ENCODE measurements around the gene ATP8B4. TPM values are rescaled to one million over a fixed set of nuclear protein-coding genes. Genes with fewer than 3 reads are reported as not detected.

The ATP8B4 gene
- total and polyA plus RNA-seq, 3 experiments from 2014 or later = 0.23 to 8.9 (median 8.5) TPM

GRCh38 chr15:50061503-50061902 lies 57.5 kb downstream of the ATP8B4 start:
- ChIA-PET CTCF (no interaction called here), POLR2A (no interaction called here)
- no peak for DNase-seq
- no peak overlapping the region for H3K27ac Mint-ChIP-seq
- no peaks in the 10 kb centered on the region for H3K36me3 ChIP-seq (ENCODE audit: insufficient read depth, low read length)
- H3K4me1 Mint-ChIP-seq = peaks cover 0 to 4% (median 3%) of the 10 kb centered on the region in 3 donors
- H3K4me3 ChIP-seq (ENCODE audit: low read length) = no peak overlapping the region
- no peaks in the 10 kb centered on the region for H3K27me3 Mint-ChIP-seq
- H3K9me3 Mint-ChIP-seq = no peaks in the 10 kb centered on the region
- no peak overlapping the region for H3K4me3 Mint-ChIP-seq
- no peaks in the 10 kb centered on the region for H3K27me3 ChIP-seq (ENCODE audit: insufficient read depth, low read length, poor library complexity, severe bottlenecking)
- no peaks in the 10 kb centered on the region for H3K9me3 ChIP-seq (ENCODE audit: low read length)
- no peaks in the 10 kb centered on the region for H3K4me1 ChIP-seq (ENCODE audit: insufficient read depth, low read length)
- no peaks in the 10 kb centered on the region for H3K36me3 Mint-ChIP-seq
- H3K27ac ChIP-seq (ENCODE audit: low read depth, low read length) = no peak overlapping the region

DNA sequence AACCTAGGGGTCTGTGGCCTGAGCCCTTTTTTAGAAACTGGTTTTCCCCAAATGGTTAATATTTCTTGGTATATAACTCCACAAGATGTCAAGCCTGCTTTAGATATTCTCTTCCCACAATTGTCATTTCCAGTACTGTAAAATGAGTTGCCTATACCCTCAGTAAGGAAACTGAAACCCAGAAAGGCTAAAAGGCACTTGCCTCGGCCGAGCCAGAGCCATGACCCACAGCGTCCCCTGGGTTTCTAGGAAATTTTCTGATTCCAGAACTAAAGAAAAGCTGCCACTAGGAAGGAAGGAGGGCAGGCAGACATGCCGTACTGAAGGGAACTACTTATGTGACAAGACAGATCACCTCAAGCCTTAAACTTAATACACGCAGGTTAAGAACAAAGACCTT lies 59.1 kb downstream of the ATP8B4 start:
- Mint-ChIP-seq H3K4me3 (no peak overlapping the region), H3K27ac (no peak overlapping the region)
- POLR2A ChIA-PET = no interaction called here

DNA sequence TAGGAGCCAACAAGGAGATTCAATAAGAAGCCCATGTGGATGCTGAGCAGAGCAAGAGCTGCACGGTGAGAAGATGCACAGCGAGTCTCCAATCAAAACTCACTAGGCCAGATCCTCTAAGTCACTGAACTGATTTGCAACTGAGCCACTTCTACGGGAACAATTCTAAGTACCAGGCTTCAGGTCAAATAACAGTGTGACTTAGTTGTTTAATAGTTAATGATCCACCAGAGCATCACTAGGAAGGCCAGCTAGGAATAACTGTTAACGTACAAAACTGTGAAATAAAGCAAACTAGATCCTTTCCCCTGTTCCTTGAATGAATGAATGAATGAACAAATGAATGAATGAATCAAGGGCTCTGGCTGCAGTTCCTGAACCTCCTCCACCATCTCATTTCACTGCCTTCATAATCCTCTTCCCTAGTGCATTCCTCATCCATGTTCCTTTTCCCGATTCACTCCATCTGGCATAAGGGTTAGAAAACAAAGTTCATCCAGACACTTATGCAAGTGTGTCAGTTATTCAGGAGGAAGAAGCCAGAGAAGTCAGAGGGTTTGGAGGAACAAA lies 59.7 kb downstream of the ATP8B4 start:
- H3K27ac Mint-ChIP-seq = no peak overlapping the region
- POLR2A ChIA-PET = no interaction called here
- no peaks in the 10 kb centered on the region for H3K4me1 ChIP-seq (ENCODE audit: insufficient read depth, low read length)

More for the DNA sequence above, 59.1 kb downstream of the ATP8B4 start:
- H3K4me1 ChIP-seq (ENCODE audit: insufficient read depth, low read length) = no peaks in the 10 kb centered on the region
- no peak for DNase-seq
- H3K36me3 ChIP-seq (ENCODE audit: insufficient read depth, low read length) = no peaks in the 10 kb centered on the region
- no peak overlapping the region for H3K27ac ChIP-seq (ENCODE audit: low read depth, low read length)
- no peaks in the 10 kb centered on the region for H3K9me3 ChIP-seq (ENCODE audit: low read length)
- H3K9me3 Mint-ChIP-seq = no peaks in the 10 kb centered on the region
- H3K27me3 ChIP-seq (ENCODE audit: insufficient read depth, low read length, poor library complexity, severe bottlenecking) = no peaks in the 10 kb centered on the region
- no peak overlapping the region for H3K4me3 ChIP-seq (ENCODE audit: low read length)
- H3K27me3 Mint-ChIP-seq = no peaks in the 10 kb centered on the region
- CTCF ChIA-PET = no interaction called here
- no peaks in the 10 kb centered on the region for H3K36me3 Mint-ChIP-seq
- no peaks in the 10 kb centered on the region for H3K4me1 Mint-ChIP-seq

DNA sequence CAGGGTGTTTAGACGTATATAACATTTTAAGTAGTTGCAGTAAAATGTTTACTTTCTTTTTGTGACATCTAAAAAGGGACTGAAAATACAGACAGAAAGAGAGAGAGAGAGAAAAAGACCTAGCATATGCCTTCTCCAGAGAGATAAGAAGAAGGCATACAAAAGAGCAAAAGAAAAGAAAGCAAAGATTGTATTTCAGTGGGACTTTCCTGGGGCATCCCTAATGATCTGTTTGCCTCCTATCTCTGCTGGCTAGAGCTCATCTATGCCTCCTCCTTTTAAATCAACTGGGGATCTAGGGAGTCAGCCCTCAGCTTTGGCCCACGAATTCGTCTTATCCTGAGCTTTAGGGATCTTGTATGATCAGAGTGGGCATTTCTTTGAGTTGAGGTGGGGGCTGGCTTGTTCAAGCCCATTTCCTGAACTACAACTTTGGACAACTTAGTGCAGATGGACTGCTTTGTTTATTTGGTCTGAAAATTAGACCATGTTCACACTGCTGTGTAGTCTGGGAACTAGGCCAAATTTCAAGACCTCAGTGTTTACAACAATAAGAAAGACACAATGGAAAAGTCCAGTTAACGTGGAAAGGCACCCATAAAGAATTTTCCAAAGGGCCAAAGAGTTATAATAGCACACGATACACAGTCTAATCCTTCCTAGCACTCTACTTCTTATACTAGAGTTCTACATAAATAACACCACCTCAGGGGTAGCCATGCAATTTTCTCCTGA lies 61.0 kb downstream of the ATP8B4 start:
- H3K9me3 Mint-ChIP-seq = no peaks in the 10 kb centered on the region
- ChIA-PET POLR2A (no interaction called here), CTCF (no interaction called here)
- no peak overlapping the region for H3K4me3 Mint-ChIP-seq
- no peaks in the 10 kb centered on the region for H3K36me3 ChIP-seq (ENCODE audit: insufficient read depth, low read length)
- no peaks in the 10 kb centered on the region for H3K27me3 ChIP-seq (ENCODE audit: insufficient read depth, low read length, poor library complexity, severe bottlenecking)
- no peaks in the 10 kb centered on the region for H3K36me3 Mint-ChIP-seq
- H3K4me1 Mint-ChIP-seq = no peaks in the 10 kb centered on the region
- no peaks in the 10 kb centered on the region for H3K27me3 Mint-ChIP-seq
- no peak overlapping the region for H3K27ac ChIP-seq (ENCODE audit: low read depth, low read length)
- DNase-seq = no peak
- no peaks in the 10 kb centered on the region for H3K9me3 ChIP-seq (ENCODE audit: low read length)
- no peak overlapping the region for H3K4me3 ChIP-seq (ENCODE audit: low read length)
- H3K27ac Mint-ChIP-seq = no peak overlapping the region
- no peaks in the 10 kb centered on the region for H3K4me1 ChIP-seq (ENCODE audit: insufficient read depth, low read length)

More for the DNA sequence above, 59.7 kb downstream of the ATP8B4 start:
- H3K36me3 ChIP-seq (ENCODE audit: insufficient read depth, low read length) = no peaks in the 10 kb centered on the region
- Mint-ChIP-seq H3K36me3 (no peaks in the 10 kb centered on the region), H3K4me3 (no peak overlapping the region), H3K4me1 (no peaks in the 10 kb centered on the region), H3K9me3 (no peaks in the 10 kb centered on the region), H3K27me3 (no peaks in the 10 kb centered on the region)
- no peaks in the 10 kb centered on the region for H3K27me3 ChIP-seq (ENCODE audit: insufficient read depth, low read length, poor library complexity, severe bottlenecking)
- H3K9me3 ChIP-seq (ENCODE audit: low read length) = no peaks in the 10 kb centered on the region
- no peak overlapping the region for H3K4me3 ChIP-seq (ENCODE audit: low read length)
- CTCF ChIA-PET = no interaction called here
- no peak overlapping the region for H3K27ac ChIP-seq (ENCODE audit: low read depth, low read length)
- DNase-seq = no peak

DNA sequence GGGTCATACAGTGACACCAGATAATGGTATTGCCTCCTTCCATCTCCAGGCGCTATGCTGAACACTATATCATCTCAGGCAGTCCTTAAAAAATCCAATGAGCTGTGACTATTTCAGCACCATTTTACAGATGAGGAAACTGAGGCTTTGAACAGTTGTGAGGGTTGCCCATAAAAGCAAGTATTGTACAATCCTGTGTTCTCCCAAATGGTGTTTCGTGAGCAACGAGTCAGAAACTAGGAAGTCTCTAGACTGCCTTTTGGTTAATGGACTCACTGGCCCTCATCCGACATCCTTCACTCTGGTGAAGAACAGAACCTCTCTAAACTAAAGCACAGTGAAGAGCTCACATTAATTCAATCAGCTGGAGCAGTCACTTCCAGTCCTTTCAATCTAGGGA lies 61.8 kb downstream of the ATP8B4 start:
- no peak overlapping the region for H3K27ac Mint-ChIP-seq
- no peak overlapping the region for H3K27ac ChIP-seq (ENCODE audit: low read depth, low read length)
- no peaks in the 10 kb centered on the region for H3K27me3 ChIP-seq (ENCODE audit: insufficient read depth, low read length, poor library complexity, severe bottlenecking)
- DNase-seq = no peak
- no peaks in the 10 kb centered on the region for H3K4me1 ChIP-seq (ENCODE audit: insufficient read depth, low read length)
- CTCF ChIA-PET = no interaction called here
- no peaks in the 10 kb centered on the region for H3K9me3 Mint-ChIP-seq
- no peak overlapping the region for H3K4me3 ChIP-seq (ENCODE audit: low read length)
- H3K9me3 ChIP-seq (ENCODE audit: low read length) = no peaks in the 10 kb centered on the region
- H3K36me3 Mint-ChIP-seq = no peaks in the 10 kb centered on the region
- no peaks in the 10 kb centered on the region for H3K36me3 ChIP-seq (ENCODE audit: insufficient read depth, low read length)
- H3K4me1 Mint-ChIP-seq = no peaks in the 10 kb centered on the region
- no peaks in the 10 kb centered on the region for H3K27me3 Mint-ChIP-seq
- POLR2A ChIA-PET = no interaction called here
- H3K4me3 Mint-ChIP-seq = no peak overlapping the region

DNA sequence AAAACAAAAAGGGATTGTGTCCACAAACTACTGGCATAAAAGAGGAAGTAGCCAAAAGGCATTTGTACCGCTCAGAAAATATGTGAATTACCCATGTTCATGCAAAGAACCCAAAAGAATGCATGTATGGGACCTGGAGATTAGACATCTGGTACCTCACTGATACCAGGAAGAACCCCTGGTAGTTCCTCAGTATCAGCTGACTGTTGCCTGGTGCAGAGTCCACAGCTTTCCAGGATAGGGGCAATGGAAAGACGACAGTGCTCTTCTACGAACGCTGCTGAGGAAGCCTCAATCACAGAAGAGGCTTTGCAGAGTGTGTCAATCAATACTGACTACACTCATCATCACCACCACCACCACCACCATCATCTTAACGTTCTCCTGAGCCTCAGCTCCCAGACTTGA lies 63.3 kb downstream of the ATP8B4 start:
- H3K36me3 ChIP-seq (ENCODE audit: insufficient read depth, low read length) = no peaks in the 10 kb centered on the region
- H3K27ac ChIP-seq (ENCODE audit: low read depth, low read length) = no peak overlapping the region
- no peaks in the 10 kb centered on the region for H3K4me1 ChIP-seq (ENCODE audit: insufficient read depth, low read length)
- no peak overlapping the region for H3K4me3 ChIP-seq (ENCODE audit: low read length)
- H3K27ac Mint-ChIP-seq = no peak overlapping the region
- no peaks in the 10 kb centered on the region for H3K9me3 ChIP-seq (ENCODE audit: low read length)
- H3K4me1 Mint-ChIP-seq = no peaks in the 10 kb centered on the region
- ChIA-PET CTCF (no interaction called here), POLR2A (no interaction called here)
- no peaks in the 10 kb centered on the region for H3K36me3 Mint-ChIP-seq
- no peak for DNase-seq
- no peaks in the 10 kb centered on the region for H3K9me3 Mint-ChIP-seq
- H3K27me3 Mint-ChIP-seq = no peaks in the 10 kb centered on the region
- no peaks in the 10 kb centered on the region for H3K27me3 ChIP-seq (ENCODE audit: insufficient read depth, low read length, poor library complexity, severe bottlenecking)
- no peak overlapping the region for H3K4me3 Mint-ChIP-seq

GRCh38 chr15:50055332-50055731 lies 63.7 kb downstream of the ATP8B4 start:
- no peaks in the 10 kb centered on the region for H3K27me3 Mint-ChIP-seq
- DNase-seq = no peak
- H3K36me3 Mint-ChIP-seq = no peaks in the 10 kb centered on the region
- H3K9me3 Mint-ChIP-seq = no peaks in the 10 kb centered on the region
- no peak overlapping the region for H3K27ac Mint-ChIP-seq
- no peak overlapping the region for H3K4me3 Mint-ChIP-seq
- H3K9me3 ChIP-seq (ENCODE audit: low read length) = no peaks in the 10 kb centered on the region
- no peak overlapping the region for H3K4me3 ChIP-seq (ENCODE audit: low read length)
- POLR2A ChIA-PET = no interaction called here
- no peak overlapping the region for H3K27ac ChIP-seq (ENCODE audit: low read depth, low read length)
- H3K36me3 ChIP-seq (ENCODE audit: insufficient read depth, low read length) = no peaks in the 10 kb centered on the region
- no peaks in the 10 kb centered on the region for H3K4me1 Mint-ChIP-seq
- no peaks in the 10 kb centered on the region for H3K27me3 ChIP-seq (ENCODE audit: insufficient read depth, low read length, poor library complexity, severe bottlenecking)
- CTCF ChIA-PET = no interaction called here
- H3K4me1 ChIP-seq (ENCODE audit: insufficient read depth, low read length) = no peaks in the 10 kb centered on the region

- Histone ChIP-seq H3K4me3 (ENCODE audit: low read length) (no peak overlapping the region), H3K27me3 (ENCODE audit: insufficient read depth, low read length, poor library complexity, severe bottlenecking) (no peaks in the 10 kb centered on the region), H3K36me3 (ENCODE audit: insufficient read depth, low read length) (no peaks in the 10 kb centered on the region), H3K9me3 (ENCODE audit: low read length) (no peaks in the 10 kb centered on the region), H3K27ac (ENCODE audit: low read depth, low read length) (no peak overlapping the region), H3K4me1 (ENCODE audit: insufficient read depth, low read length) (no peaks in the 10 kb centered on the region)
- no peaks in the 10 kb centered on the region for H3K36me3 Mint-ChIP-seq
- no peak overlapping the region for H3K27ac Mint-ChIP-seq
- H3K27me3 Mint-ChIP-seq = no peaks in the 10 kb centered on the region
- DNase-seq = no peak
- H3K4me3 Mint-ChIP-seq = no peak overlapping the region
- H3K9me3 Mint-ChIP-seq = no peaks in the 10 kb centered on the region
- POLR2A ChIA-PET = no interaction called here
- CTCF ChIA-PET = no interaction called here
- no peaks in the 10 kb centered on the region for H3K4me1 Mint-ChIP-seq
These were observed 65.8 kb downstream of the ATP8B4 start for GRCh38 chr15:50053055-50053856.

All from CD8-positive, alpha-beta memory T cell (primary cell).